Ectodermal cell (in vitro differentiated cells): ENCODE data around the gene DCDC2C.

Experiments used
- H3K27ac ChIP-seq: 2 replicates; pipeline ENCODE4 v1.7.0; 2013; ENCODE audit warnings: mild to moderate bottlenecking, low read depth, low read length; ENCODE audit not compliant: insufficient read depth, poor library complexity, severe bottlenecking
- H3K27me3 ChIP-seq: 2 replicates; pipeline ENCODE4 v1.7.0; 2013; ENCODE audit warnings: mild to moderate bottlenecking, low read length; ENCODE audit not compliant: insufficient read depth, control insufficient read depth, poor library complexity, severe bottlenecking
- H3K36me3 ChIP-seq: one replicate; pipeline ENCODE4 v1.7.0; 2013; ENCODE audit warnings: low read length; ENCODE audit not compliant: control insufficient read depth, insufficient read depth
- H3K4me1 ChIP-seq: one replicate; pipeline ENCODE4 v1.7.0; 2013; ENCODE audit warnings: low read length; ENCODE audit not compliant: control insufficient read depth, insufficient read depth
- H3K4me3 ChIP-seq: 2 replicates; pipeline ENCODE4 v1.7.0; 2013; ENCODE audit warnings: low read depth, low read length, control low read depth; ENCODE audit not compliant: insufficient read depth
- H3K9me3 ChIP-seq: 2 replicates; pipeline ENCODE4 v1.7.0; 2013; ENCODE audit warnings: mild to moderate bottlenecking, low read length, moderate library complexity; ENCODE audit not compliant: control insufficient read depth
- WGBS, 2 experiments: methylation state at CpG; one replicate each; pipeline ENCODE4 v1.1.7; 2013; ENCODE audit warnings: missing lambda C conversion rate in 2 of 2; 5-methylcytosine and 5-hydroxymethylcytosine counted together

The DCDC2C gene

DNA sequence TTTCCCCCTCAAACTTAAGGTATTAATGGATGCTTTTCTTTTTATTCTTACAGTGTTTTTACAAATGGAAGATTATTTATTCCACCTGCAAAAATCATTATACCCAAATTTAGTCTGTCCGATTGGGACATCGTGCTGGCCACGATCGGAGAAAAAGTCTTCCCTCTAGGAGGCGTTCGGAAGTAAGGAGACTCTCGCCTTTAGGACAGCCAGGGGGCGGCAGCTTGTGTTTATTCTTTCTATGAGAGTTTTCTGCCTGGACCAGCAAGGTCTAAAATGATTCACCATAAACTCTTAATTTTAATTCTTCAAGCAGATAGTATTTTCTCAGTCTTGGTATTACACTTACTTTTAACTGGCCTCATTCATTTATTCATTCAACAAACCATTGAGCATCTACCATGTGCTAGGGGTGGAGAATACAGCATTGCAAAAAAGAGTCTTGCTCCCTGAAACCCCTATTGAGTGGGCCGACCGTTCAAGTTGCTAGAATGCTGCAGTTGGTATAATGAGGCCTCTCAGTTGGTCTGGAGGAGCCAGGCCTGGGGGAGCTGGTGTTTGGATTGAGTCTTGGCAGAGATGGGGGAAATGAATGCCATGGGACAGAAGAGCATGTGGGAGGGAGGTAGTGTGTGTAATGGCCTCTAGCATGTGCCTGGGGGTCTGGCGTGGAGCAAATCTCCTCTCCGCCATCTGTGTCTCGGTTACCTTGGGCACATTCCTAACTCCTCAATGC lies 38.7 kb downstream of the DCDC2C start:
- H3K4me3 ChIP-seq: no peak overlapping the region
- 89 to 91% methylated on average over 13 of the region's 13 CpGs for WGBS, 2 experiments
- H3K4me1 ChIP-seq: no peaks in the 10 kb centered on the region
- H3K27ac ChIP-seq: no peak overlapping the region
- H3K36me3 ChIP-seq: no peaks in the 10 kb centered on the region
- no peaks in the 10 kb centered on the region for H3K9me3 ChIP-seq
- no peaks in the 10 kb centered on the region for H3K27me3 ChIP-seq

DNA sequence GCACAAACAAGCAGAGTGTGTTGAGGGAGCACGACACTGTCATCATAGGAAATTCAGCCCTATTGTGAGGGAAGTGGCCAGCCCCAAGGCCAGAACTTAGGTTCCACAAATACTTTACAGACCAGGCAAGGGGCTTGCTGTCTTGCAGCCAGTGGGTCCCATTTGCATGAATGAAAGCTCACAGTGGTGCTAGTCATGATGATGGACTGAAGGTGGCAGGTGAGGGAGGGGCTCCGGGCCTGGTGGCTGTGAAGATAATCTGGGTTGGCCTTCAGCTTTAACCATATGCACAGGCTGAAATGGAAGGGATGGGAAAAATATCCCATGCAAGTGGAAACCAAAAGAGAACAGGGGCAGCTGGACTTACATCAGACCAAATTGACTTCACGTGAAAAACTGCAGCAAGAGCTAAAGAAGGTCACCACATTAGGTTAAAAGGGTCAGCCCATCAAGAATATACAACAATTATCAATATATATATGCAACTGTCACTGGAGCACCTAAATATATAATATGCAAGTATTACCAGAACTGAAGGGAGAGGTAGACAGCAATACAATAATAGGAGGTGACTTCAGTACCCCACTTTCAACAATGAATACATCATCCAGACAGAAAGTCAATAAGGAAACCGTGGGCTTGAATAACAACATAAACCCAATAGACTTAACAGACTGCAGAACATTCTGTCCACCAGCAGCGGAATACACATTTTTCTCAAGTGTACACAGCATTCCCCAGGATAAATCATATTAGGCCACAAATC lies 39.6 kb downstream of the DCDC2C start:
- no peaks in the 10 kb centered on the region for H3K9me3 ChIP-seq
- H3K27ac ChIP-seq: no peak overlapping the region
- no peaks in the 10 kb centered on the region for H3K4me1 ChIP-seq
- no peak overlapping the region for H3K4me3 ChIP-seq
- 91 to 94% methylated on average over 5 of the region's 5 CpGs for WGBS, 2 experiments
- H3K27me3 ChIP-seq: no peaks in the 10 kb centered on the region
- H3K36me3 ChIP-seq: no peaks in the 10 kb centered on the region

DNA sequence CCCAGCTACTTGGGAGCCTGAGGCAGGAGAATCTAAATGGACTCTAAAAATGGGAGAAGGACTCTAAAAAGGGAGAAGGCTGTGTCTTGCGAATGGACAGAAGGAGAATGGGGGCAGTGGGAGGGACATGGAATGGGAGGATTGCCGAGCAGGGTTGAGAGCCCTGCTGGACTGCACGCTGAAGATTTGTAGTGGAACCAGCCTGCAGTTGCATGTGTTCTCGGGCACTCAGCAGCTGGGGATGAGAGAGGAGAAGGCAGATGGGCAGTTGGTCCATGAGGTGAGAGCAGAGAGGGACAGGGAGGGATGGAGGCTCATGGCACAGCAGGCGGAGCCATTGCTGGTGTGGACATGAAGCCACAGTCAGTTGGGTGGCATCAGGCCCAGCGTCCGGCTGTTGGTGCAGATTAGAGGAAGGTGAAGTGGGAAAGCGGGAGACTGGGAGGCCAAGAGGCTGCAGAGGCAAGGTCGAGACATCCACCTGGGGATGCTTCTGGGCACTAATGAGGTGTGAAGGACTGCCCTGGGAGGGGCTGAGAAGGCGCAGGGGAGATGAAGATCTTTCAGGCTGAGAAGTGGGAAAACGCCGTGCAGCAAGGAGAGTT lies 40.7 kb downstream of the DCDC2C start:
- Histone ChIP-seq H3K27ac (no peak overlapping the region), H3K36me3 (no peaks in the 10 kb centered on the region), H3K9me3 (no peaks in the 10 kb centered on the region), H3K4me1 (no peaks in the 10 kb centered on the region), H3K27me3 (no peaks in the 10 kb centered on the region), H3K4me3 (no peak overlapping the region)
- WGBS, 2 experiments: 91 to 93% methylated on average over 12 of the region's 12 CpGs

DNA sequence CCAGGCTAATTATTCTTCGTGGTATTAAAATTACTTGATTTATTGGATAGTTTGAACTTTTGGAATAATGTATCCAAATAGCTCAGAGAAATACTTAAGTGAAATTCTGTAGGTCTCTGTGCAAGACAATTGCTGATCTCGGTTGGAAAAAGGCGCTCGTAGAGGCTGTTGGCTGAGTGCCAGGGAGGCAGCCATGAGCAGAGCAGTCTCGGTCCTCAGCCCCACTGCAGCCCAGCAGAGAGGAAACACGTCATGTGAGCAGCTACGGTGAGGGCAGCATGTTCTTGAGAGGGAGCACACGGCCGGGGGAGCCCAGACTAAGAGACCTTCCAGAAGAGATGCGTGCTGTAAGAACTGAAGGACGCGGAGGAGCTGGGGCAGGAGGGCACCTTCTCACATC lies 42.5 kb downstream of the DCDC2C start:
- no peak overlapping the region for H3K27ac ChIP-seq
- no peaks in the 10 kb centered on the region for H3K4me1 ChIP-seq
- H3K27me3 ChIP-seq: no peaks in the 10 kb centered on the region
- no peaks in the 10 kb centered on the region for H3K36me3 ChIP-seq
- 92 to 94% methylated on average over 12 of the region's 12 CpGs for WGBS, 2 experiments
- no peaks in the 10 kb centered on the region for H3K9me3 ChIP-seq
- no peak overlapping the region for H3K4me3 ChIP-seq

DNA sequence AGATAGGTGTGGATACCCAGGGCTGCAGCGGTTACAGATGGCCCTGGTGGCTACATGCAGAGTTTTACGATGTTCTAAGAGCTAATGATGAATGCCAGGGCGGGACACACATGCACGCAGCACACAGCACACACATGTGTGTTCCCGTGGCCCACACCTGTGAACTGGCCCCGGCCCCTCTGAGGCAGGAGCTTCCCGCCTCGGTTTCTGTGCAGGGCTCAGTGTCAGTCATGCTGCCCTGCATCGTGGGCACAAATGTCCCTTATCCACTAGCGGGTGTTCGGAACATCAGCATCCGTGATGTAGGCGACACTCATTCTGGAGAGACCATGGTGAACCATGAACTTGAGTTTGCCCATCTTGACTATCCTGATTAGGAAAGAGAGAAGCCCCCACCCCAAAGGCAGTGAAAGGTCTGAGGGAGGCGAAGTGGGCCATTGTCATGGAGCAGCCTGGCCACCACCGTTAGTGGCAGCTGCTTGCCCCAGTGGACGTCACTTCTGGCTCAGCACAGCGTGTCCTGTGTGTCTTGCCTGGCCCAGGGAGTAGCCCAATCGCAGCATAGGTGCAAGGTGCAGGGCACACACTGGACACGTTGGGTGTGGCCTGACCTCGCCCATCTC lies 43.8 kb downstream of the DCDC2C start:
- H3K27me3 ChIP-seq: no peaks in the 10 kb centered on the region
- H3K4me1 ChIP-seq: no peaks in the 10 kb centered on the region
- 91 to 93% methylated on average over 20 of the region's 20 CpGs for WGBS, 2 experiments
- H3K27ac ChIP-seq: no peak overlapping the region
- H3K9me3 ChIP-seq: no peaks in the 10 kb centered on the region
- no peak overlapping the region for H3K4me3 ChIP-seq
- H3K36me3 ChIP-seq: no peaks in the 10 kb centered on the region

DNA sequence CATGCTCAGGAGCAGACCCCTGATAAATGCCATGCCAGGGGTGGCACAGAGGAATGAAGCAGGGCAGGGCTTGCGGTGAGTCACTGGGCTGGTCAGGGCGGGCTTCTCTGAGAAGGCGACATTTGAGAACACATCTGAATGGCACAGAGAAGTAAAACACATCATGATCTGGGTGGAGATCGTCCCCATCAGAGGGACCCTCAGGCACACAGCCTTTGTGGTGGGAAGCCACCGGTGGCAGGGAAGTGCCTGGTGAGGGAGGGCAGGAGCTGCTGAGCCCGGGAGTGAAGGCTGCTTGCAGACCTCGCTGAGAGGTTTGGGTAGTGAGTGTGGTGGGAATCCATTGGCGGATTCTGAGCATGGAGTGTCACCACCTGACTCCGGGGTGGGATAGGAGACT lies 44.5 kb downstream of the DCDC2C start:
- H3K4me1 ChIP-seq: no peaks in the 10 kb centered on the region
- H3K27ac ChIP-seq: no peak overlapping the region
- H3K4me3 ChIP-seq: no peak overlapping the region
- no peaks in the 10 kb centered on the region for H3K27me3 ChIP-seq
- WGBS, 2 experiments: 93 to 94% methylated on average over 9 of the region's 9 CpGs
- H3K9me3 ChIP-seq: no peaks in the 10 kb centered on the region
- no peaks in the 10 kb centered on the region for H3K36me3 ChIP-seq

DNA sequence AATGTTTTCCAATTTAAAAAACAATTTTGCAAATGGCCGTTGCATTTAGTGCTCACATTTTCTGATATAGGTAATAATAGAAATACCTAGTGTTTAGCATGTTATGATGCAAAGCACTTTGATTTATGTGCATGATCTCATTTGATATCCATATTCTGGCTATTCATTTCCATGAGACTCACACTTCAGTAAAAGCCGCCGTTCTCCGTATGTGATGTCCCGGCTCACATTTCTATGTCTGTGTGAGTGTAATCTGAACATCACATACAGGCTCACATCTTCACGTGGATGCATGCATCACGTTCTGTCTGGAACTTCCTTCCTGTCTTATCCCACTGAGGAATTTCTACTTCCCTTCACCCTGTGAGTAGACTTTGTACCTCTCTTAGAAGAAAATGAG lies 45.8 kb downstream of the DCDC2C start:
- Histone ChIP-seq H3K4me1 (no peaks in the 10 kb centered on the region), H3K4me3 (no peak overlapping the region), H3K27ac (no peak overlapping the region), H3K36me3 (no peaks in the 10 kb centered on the region), H3K27me3 (no peaks in the 10 kb centered on the region), H3K9me3 (no peaks in the 10 kb centered on the region)
- 96 to 98% methylated on average over 6 to 7 of the region's 7 CpGs for WGBS, 2 experiments

DNA sequence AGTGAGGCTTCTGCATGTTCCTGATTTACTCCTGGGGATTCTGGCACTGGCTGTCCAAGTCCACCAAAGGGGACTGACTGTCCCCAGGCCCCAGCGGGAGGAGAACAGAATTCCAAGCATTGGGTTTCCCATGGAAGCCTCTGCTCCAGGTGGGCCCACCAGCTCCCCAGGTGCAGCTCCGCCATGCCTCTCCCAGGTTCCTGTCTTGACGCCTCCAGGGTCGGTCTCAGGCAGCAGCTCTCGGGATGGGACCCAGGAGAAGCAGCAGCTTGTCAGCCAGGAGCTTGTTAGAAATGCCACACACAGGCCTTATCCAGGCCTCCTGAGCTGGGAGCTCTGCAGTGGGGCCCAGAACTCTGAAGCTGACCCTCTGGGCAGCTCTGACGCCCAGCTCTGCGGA lies 47.9 kb downstream of the DCDC2C start:
- Histone ChIP-seq H3K9me3 (no peaks in the 10 kb centered on the region), H3K36me3 (no peaks in the 10 kb centered on the region), H3K4me1 (no peaks in the 10 kb centered on the region), H3K27ac (no peak overlapping the region), H3K4me3 (no peak overlapping the region), H3K27me3 (no peaks in the 10 kb centered on the region)
- WGBS, 2 experiments: 92 to 96% methylated on average over 7 of the region's 7 CpGs

DNA sequence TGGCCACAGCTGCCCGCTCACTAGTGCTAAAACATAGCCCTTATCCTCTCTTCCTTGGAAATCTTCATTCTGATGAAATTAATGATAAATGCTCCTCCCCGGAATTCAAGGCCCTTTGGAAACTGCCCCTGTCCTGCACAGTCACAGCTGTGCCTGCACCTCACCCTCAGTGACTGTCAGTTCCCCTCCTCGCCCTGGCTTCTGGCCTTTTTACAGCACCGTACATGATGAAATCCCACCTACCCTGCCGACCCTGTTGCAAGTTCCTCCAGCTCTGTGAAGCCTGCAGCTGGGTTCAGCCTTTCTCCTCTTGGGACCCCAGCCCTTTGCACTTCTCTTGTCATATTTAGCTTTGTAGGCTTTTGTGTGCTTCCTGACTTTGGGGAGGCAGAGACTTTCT lies 48.4 kb downstream of the DCDC2C start:
- no peaks in the 10 kb centered on the region for H3K36me3 ChIP-seq
- WGBS, 2 experiments: 68 to 70% methylated on average over 5 of the region's 5 CpGs
- no peak overlapping the region for H3K4me3 ChIP-seq

DNA sequence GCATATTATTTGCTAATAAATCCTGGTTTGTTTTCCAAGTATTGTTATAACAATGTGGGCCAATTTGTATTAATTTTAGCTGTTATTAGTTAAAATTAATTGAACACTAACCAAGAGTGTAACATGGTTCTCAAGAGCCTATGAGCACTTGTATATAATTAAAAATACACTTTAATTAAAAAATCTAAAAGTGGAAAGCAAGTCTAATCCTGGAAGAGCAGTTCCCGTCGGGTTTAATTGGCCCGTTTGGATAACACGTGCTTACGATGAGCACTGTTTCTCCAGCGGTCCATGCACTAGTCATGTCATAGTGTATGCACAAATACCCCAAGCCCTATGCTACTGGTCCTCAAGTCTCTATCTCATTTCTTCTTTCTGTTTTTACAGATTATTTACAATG lies 49.0 kb downstream of the DCDC2C start:
- no peaks in the 10 kb centered on the region for H3K9me3 ChIP-seq
- no peak overlapping the region for H3K27ac ChIP-seq
- H3K4me1 ChIP-seq: no peaks in the 10 kb centered on the region
- no peak overlapping the region for H3K4me3 ChIP-seq
- 96% methylated on average over 6 of the region's 6 CpGs for WGBS, 2 experiments
- no peaks in the 10 kb centered on the region for H3K36me3 ChIP-seq
- H3K27me3 ChIP-seq: no peaks in the 10 kb centered on the region

More for the DNA sequence above, 48.4 kb downstream of the DCDC2C start:
- H3K27me3 ChIP-seq: no peaks in the 10 kb centered on the region
- no peaks in the 10 kb centered on the region for H3K9me3 ChIP-seq
- H3K27ac ChIP-seq: no peak overlapping the region
- H3K4me1 ChIP-seq: no peaks in the 10 kb centered on the region
